ENCODE data around the gene EI24. TPM values are rescaled to one million over a fixed set of nuclear protein-coding genes. Genes with fewer than 3 reads are reported as not detected.

EI24 gene
- total and polyA plus RNA-seq, 2 of the 4 experiments (the other 2 are of a cell fraction), result 89.7 to 95.9 TPM

GRCh38 chr11:125562430-125562829 lies 6.8 kb upstream of the EI24 start:
- intact Hi-C loops (cut with micrococcal nuclease) (loop anchor here (10.0 kb wide), 1 partner anchor 598 kb away; no protein-coding TSS in a partner anchor), in situ Hi-C loops (cut with MboI; ENCODE audit: low sequenced_read_pairs) (no loop called here), dilution Hi-C loops (cut with HindIII; ENCODE audit: low sequenced_read_pairs, unreplicated experiment) (no loop called here)
- H2BK20ac ChIP-seq (ENCODE audit: low read depth, low read length), result no peak overlapping the region
- H3K14ac ChIP-seq (replicated peaks; ENCODE audit: low read depth, low read length), result no peak overlapping the region
- no peak for DNase-seq
- no peak for ATAC-seq (ENCODE audit: low read depth)
- H3K9me3 ChIP-seq (ENCODE audit: control insufficient read depth, insufficient read depth, low read length), result no peaks in the 10 kb centered on the region
- H2AK9ac ChIP-seq (replicated peaks; ENCODE audit: low read depth, low read length, poor library complexity), result no peak overlapping the region
- no peak overlapping the region for H2BK5ac ChIP-seq (ENCODE audit: low read depth, low read length, poor library complexity, severe bottlenecking)
- H4K20me1 ChIP-seq (ENCODE audit: insufficient read depth, low read length), result no peaks in the 10 kb centered on the region
- H4K5ac ChIP-seq (ENCODE audit: low read depth, low read length), result no peak overlapping the region
- no peak overlapping the region for H3K4me3 ChIP-seq (ENCODE audit: insufficient read depth, low read depth, low read length)
- H4K8ac ChIP-seq (ENCODE audit: low read depth in 2 of 2, low read length in 2 of 2), result no peak overlapping the region
- H3K36me3 ChIP-seq (ENCODE audit: control insufficient read depth, insufficient read depth, low read length), result no peaks in the 10 kb centered on the region
- no peak overlapping the region for H3K18ac ChIP-seq (ENCODE audit: low read depth, low read length)
- POLR2A ChIA-PET (ENCODE audit: unreplicated experiment), result no interaction called here
- no peak for TF ChIP-seq MAFK (IDR thresholded peaks at IDR 0.05; ENCODE audit: low read depth, low read length)
- TF ChIP-seq CTCF (conservative IDR thresholded peaks at IDR 0.05; ENCODE audit: low read depth, low read length), result no peak
- no peak for TF ChIP-seq MXI1 (IDR thresholded peaks at IDR 0.05; ENCODE audit: borderline replicate concordance, low read depth, low read length)
- TF ChIP-seq FOS (IDR thresholded peaks at IDR 0.05; ENCODE audit: low read depth, low read length), result no peak
- no peak for TF ChIP-seq ELK1 (IDR thresholded peaks at IDR 0.05; ENCODE audit: borderline replicate concordance, low read depth, low read length)
- TF ChIP-seq RFX5 (IDR thresholded peaks at IDR 0.05; ENCODE audit: low read depth, low read length), result no peak
- no peak for TF ChIP-seq POLR2A (IDR thresholded peaks at IDR 0.05; ENCODE audit: low read depth, low read length)
- TF ChIP-seq RAD21 (IDR thresholded peaks at IDR 0.05; ENCODE audit: low read length), result no peak
- TF ChIP-seq NFE2L2 (IDR thresholded peaks at IDR 0.05; ENCODE audit: low read depth, low read length), result no peak
- no peak for TF ChIP-seq CHD1 (IDR thresholded peaks at IDR 0.05; ENCODE audit: low read depth, low read length)
- TF ChIP-seq BHLHE40 (IDR thresholded peaks at IDR 0.05; ENCODE audit: low read depth, low read length), result no peak
- no peak for TF ChIP-seq CEBPB (IDR thresholded peaks at IDR 0.05; ENCODE audit: low read depth, low read length)
- TF ChIP-seq USF2 (IDR thresholded peaks at IDR 0.05; ENCODE audit: low read depth, low read length), result no peak
- TF ChIP-seq RCOR1 (IDR thresholded peaks at IDR 0.05; ENCODE audit: insufficient replicate concordance, low read length), result no peak
- TF ChIP-seq SMC3 (IDR thresholded peaks at IDR 0.05; ENCODE audit: low read depth, low read length), result no peak
- no peak for TF ChIP-seq MAZ (IDR thresholded peaks at IDR 0.05; ENCODE audit: borderline replicate concordance, low read depth, low read length)
- H3K9me1 ChIP-seq (ENCODE audit: insufficient read depth, low read length), result no peaks in the 10 kb centered on the region
- no peak overlapping the region for H3K56ac ChIP-seq (ENCODE audit: extremely low read depth, insufficient read depth, low read length)
- no peak overlapping the region for H2BK120ac ChIP-seq (ENCODE audit: low read depth, low read length)
- H4K91ac ChIP-seq (ENCODE audit: insufficient read depth, low read depth, low read length), result no peak overlapping the region
- 0% methylated on average over 1 of the region's 4 CpGs; no CpG with 5 or more reads in 1 of the 2 experiments for WGBS, 2 experiments (ENCODE audit: extremely low coverage in 2 of 2, insufficient read length in 1 of 2)
- no peak overlapping the region for H3K4ac ChIP-seq (ENCODE audit: low read depth, low read length)
- no peak overlapping the region for H2BK15ac ChIP-seq (ENCODE audit: low read depth, low read length)
- CTCF ChIA-PET, result no interaction called here
- no peaks in the 10 kb centered on the region for H3K4me1 ChIP-seq (ENCODE audit: control insufficient read depth, insufficient read depth, low read length)
- H3K27me3 ChIP-seq (ENCODE audit: control insufficient read depth, insufficient read depth, low read length), result no peaks in the 10 kb centered on the region; the same call in 1 of the 2 replicates
- no peak overlapping the region for H3K4me2 ChIP-seq (ENCODE audit: low read depth, low read length)
- BruUV-seq (replicated peaks), result no TSS peak
- no peak overlapping the region for H2AK5ac ChIP-seq (ENCODE audit: low read depth, low read length)
- no peak overlapping the region for H3K9ac ChIP-seq (ENCODE audit: low read depth, low read length)
- no peak overlapping the region for H2AFZ ChIP-seq (replicated peaks; ENCODE audit: low read length, poor library complexity)
- no peak overlapping the region for H3K23ac ChIP-seq (ENCODE audit: low read depth, low read length)
- H3K79me1 ChIP-seq (ENCODE audit: low read depth in 1 of 2, low read length in 2 of 2), result no peaks in the 10 kb centered on the region
- no peak overlapping the region for H3K27ac ChIP-seq (ENCODE audit: insufficient read depth, low read length)

Data from IMR-90 (cell line).